ENCODE measurements around the gene TNFRSF18. TPM values are rescaled to one million over a fixed set of nuclear protein-coding genes. Genes with fewer than 3 reads are reported as not detected.

The TNFRSF18 gene
- total RNA-seq, 1 donor from 2014 or later, result not detected

- no peaks in the 10 kb centered on the region for H3K9me3 ChIP-seq (replicated peaks)
- no peak for DNase-seq
- peaks cover 69% of the 10 kb centered on the region for H3K27me3 ChIP-seq (ENCODE audit: low read depth)
- TF ChIP-seq CTCF (IDR thresholded peaks at IDR 0.05; ENCODE audit: borderline replicate concordance), result no peak
- no peak overlapping the region for H3K4me3 ChIP-seq
- peaks cover 23% of the 10 kb centered on the region for H3K4me1 ChIP-seq
- no peak overlapping the region for H3K27ac ChIP-seq (replicated peaks)
- H3K36me3 ChIP-seq, result no peaks in the 10 kb centered on the region
- intact Hi-C loops (cut with micrococcal nuclease), result no loop called here
Measured at GRCh38 chr1:1239227-1239613, 32.8 kb upstream of the TNFRSF18 start.

GRCh38 chr1:1238702-1239178 is 32.3 kb upstream of the TNFRSF18 start:
- no peaks in the 10 kb centered on the region for H3K9me3 ChIP-seq (replicated peaks)
- no peak for TF ChIP-seq CTCF (IDR thresholded peaks at IDR 0.05; ENCODE audit: borderline replicate concordance)
- intact Hi-C loops (cut with micrococcal nuclease), result no loop called here
- H3K4me3 ChIP-seq, result no peak overlapping the region
- no peak overlapping the region for H3K27ac ChIP-seq (replicated peaks)
- peaks cover 64% of the 10 kb centered on the region for H3K27me3 ChIP-seq (ENCODE audit: low read depth)
- peaks cover 23% of the 10 kb centered on the region for H3K4me1 ChIP-seq
- H3K36me3 ChIP-seq, result no peaks in the 10 kb centered on the region
- DNase-seq, result no peak

- H3K27me3 ChIP-seq (ENCODE audit: low read depth), result peaks cover 58% of the 10 kb centered on the region
- DNase-seq, result no peak
- TF ChIP-seq CTCF (IDR thresholded peaks at IDR 0.05; ENCODE audit: borderline replicate concordance), result no peak
- no peaks in the 10 kb centered on the region for H3K36me3 ChIP-seq
- H3K9me3 ChIP-seq (replicated peaks), result no peaks in the 10 kb centered on the region
- no peak overlapping the region for H3K27ac ChIP-seq (replicated peaks)
- H3K4me1 ChIP-seq, result peaks cover 28% of the 10 kb centered on the region
- intact Hi-C loops (cut with micrococcal nuclease), result no loop called here
- no peak overlapping the region for H3K4me3 ChIP-seq
Measured at GRCh38 chr1:1237874-1238701, 31.7 kb upstream of the TNFRSF18 start.

GRCh38 chr1:1236945-1237873 is 30.8 kb upstream of the TNFRSF18 start:
- intact Hi-C loops (cut with micrococcal nuclease), result no loop called here
- DNase-seq, result no peak
- Histone ChIP-seq H3K27me3 (ENCODE audit: low read depth) (peaks cover 52% of the 10 kb centered on the region), H3K36me3 (no peaks in the 10 kb centered on the region), H3K27ac (replicated peaks) (no peak overlapping the region), H3K9me3 (replicated peaks) (no peaks in the 10 kb centered on the region), H3K4me3 (no peak overlapping the region), H3K4me1 (peaks cover 35% of the 10 kb centered on the region)
- TF ChIP-seq CTCF (IDR thresholded peaks at IDR 0.05; ENCODE audit: borderline replicate concordance), result no peak

GRCh38 chr1:1236176-1236763 is 29.9 kb upstream of the TNFRSF18 start:
- Histone ChIP-seq H3K4me1 (peaks cover 40% of the 10 kb centered on the region), H3K9me3 (replicated peaks) (no peaks in the 10 kb centered on the region), H3K4me3 (no peak overlapping the region), H3K27me3 (ENCODE audit: low read depth) (peaks cover 43% of the 10 kb centered on the region), H3K27ac (replicated peaks) (no peak overlapping the region), H3K36me3 (no peaks in the 10 kb centered on the region)
- no peak for TF ChIP-seq CTCF (IDR thresholded peaks at IDR 0.05; ENCODE audit: borderline replicate concordance)
- DNase-seq, result no peak
- intact Hi-C loops (cut with micrococcal nuclease), result no loop called here

Data from left ventricle myocardium inferior (tissue), 1 donor.